GOT3 (cell line): Measurements from ENCODE around the gene HAO1.

Source experiments
- DNase-seq: peaks from one replicate; lab custom pipeline; 2025; ENCODE audit warnings: mixed read lengths; lab: John Stamatoyannopoulos, UW

HAO1 gene

GRCh38 chr20:7926767-7927166 is 13.5 kb downstream of the HAO1 start:
- DNase-seq, result no peak

GRCh38 chr20:7926323-7926722 is 13.9 kb downstream of the HAO1 start:
- DNase-seq, result no peak

GRCh38 chr20:7924692-7925091 is 15.6 kb downstream of the HAO1 start:
- no peak for DNase-seq

- DNase-seq, result no peak
Measured at GRCh38 chr20:7916648-7917047, 23.6 kb downstream of the HAO1 start.

- no peak for DNase-seq
Measured at GRCh38 chr20:7912551-7912950, 27.7 kb downstream of the HAO1 start.

- DNase-seq, result no peak
Measured at GRCh38 chr20:7911586-7912330, 28.5 kb downstream of the HAO1 start.

GRCh38 chr20:7908905-7909304 is 31.4 kb downstream of the HAO1 start:
- no peak for DNase-seq

- no peak for DNase-seq
Measured at GRCh38 chr20:7903429-7903828, 36.8 kb downstream of the HAO1 start.

GRCh38 chr20:7902879-7903278 is 37.4 kb downstream of the HAO1 start:
- no peak for DNase-seq

GRCh38 chr20:7897781-7898364 is 42.4 kb downstream of the HAO1 start:
- no peak for DNase-seq

GRCh38 chr20:7893014-7893730 is 47.1 kb downstream of the HAO1 start:
- no peak for DNase-seq

- no peak for DNase-seq
Measured at GRCh38 chr20:7891705-7892104, 48.6 kb downstream of the HAO1 start.

- DNase-seq, result no peak
Measured at GRCh38 chr20:7889736-7890135, 50.5 kb downstream of the HAO1 start.

- no peak for DNase-seq
Measured at GRCh38 chr20:7883741-7884140, 56.5 kb downstream of the HAO1 start.

- no peak for DNase-seq
Measured at GRCh38 chr20:7883309-7883708, 56.9 kb downstream of the HAO1 start.

- DNase-seq, result no peak
Measured at GRCh38 chr20:7882076-7882475, 58.2 kb downstream of the HAO1 start.

- no peak for DNase-seq
Measured at GRCh38 chr20:7881551-7881950, 58.7 kb downstream of the HAO1 start.

- DNase-seq, result no peak
Measured at GRCh38 chr20:7879883-7880282, 60.4 kb downstream of the HAO1 start.

- no peak for DNase-seq
Measured at GRCh38 chr20:7868108-7868507, 72.2 kb downstream of the HAO1 start.

- no peak for DNase-seq
Measured at GRCh38 chr20:7866285-7866684, 74.0 kb downstream of the HAO1 start.

GRCh38 chr20:7859356-7859802 is 80.9 kb downstream of the HAO1 start:
- DNase-seq, result no peak

GRCh38 chr20:7858734-7859250 is 81.5 kb downstream of the HAO1 start:
- no peak for DNase-seq

GRCh38 chr20:7856756-7857155 is 83.5 kb downstream of the HAO1 start:
- DNase-seq, result no peak
